HG03060 (cell line): ENCODE measurements around the gene CDK4.

Experiments
- ATAC-seq: cut with Tn5 transposase; IDR thresholded peaks from one replicate; pipeline ENCODE4 v1.9.1; 2021; ENCODE audit warnings: low read depth, moderate number of reproducible peaks; ENCODE audit not compliant: unreplicated experiment

The CDK4 gene

GRCh38 chr12:57758552-57759359 lies 6.6 kb upstream of the CDK4 start:
- ATAC-seq: no peak

- ATAC-seq: no peak
These were observed 5.7 kb upstream of the CDK4 start for GRCh38 chr12:57757771-57758170.

- ATAC-seq: no peak
These were observed 4.6 kb upstream of the CDK4 start for GRCh38 chr12:57756406-57757341.

- no peak for ATAC-seq
These were observed 3.6 kb upstream of the CDK4 start for GRCh38 chr12:57755454-57756372.

- no peak for ATAC-seq
These were observed 3.0 kb upstream of the CDK4 start for GRCh38 chr12:57755194-57755453.

GRCh38 chr12:57754411-57755193 lies 2.5 kb upstream of the CDK4 start, which contains the start of gene MARCHF9:
MARCHF9 (plus strand) TSS chr12:57755103; CDS start chr12:57755529, 426 bp downstream.
- no peak for ATAC-seq

- ATAC-seq: no peak
These were observed 1.7 kb upstream of the CDK4 start for GRCh38 chr12:57753756-57754337.

- no peak for ATAC-seq
These were observed 524 bp upstream of the CDK4 start for GRCh38 chr12:57752668-57753000.

- ATAC-seq: no peak
These were observed 700 bp downstream of the CDK4 start for GRCh38 chr12:57751432-57751787.

- ATAC-seq: no peak
These were observed 1.3 kb downstream of the CDK4 start for GRCh38 chr12:57750561-57751431.

GRCh38 chr12:57749061-57749460 lies 3.0 kb downstream of the CDK4 start:
- no peak for ATAC-seq

- no peak for ATAC-seq
These were observed 6.1 kb downstream of the CDK4 start for GRCh38 chr12:57746025-57746424.

- ATAC-seq: no peak
These were observed 6.6 kb downstream of the CDK4 start for GRCh38 chr12:57745485-57745881.

- peak; percentile 79 for ATAC-seq
These were observed 7.2 kb downstream of the CDK4 start, which contains the start of gene TSPAN31 for GRCh38 chr12:57744777-57745484. TSPAN31 (plus strand) TSS chr12:57745039; CDS start chr12:57745155, 116 bp downstream.

GRCh38 chr12:57744194-57744776 lies 7.8 kb downstream of the CDK4 start:
- peak; percentile 3 for ATAC-seq

- ATAC-seq: no peak
These were observed 8.3 kb downstream of the CDK4 start for GRCh38 chr12:57743769-57744168.

GRCh38 chr12:57741844-57742738 lies 10.0 kb downstream of the CDK4 start:
- peak; percentile 44 for ATAC-seq
